ENCODE results near the gene RASA3. TPM values are rescaled to one million over a fixed set of nuclear protein-coding genes. Genes with fewer than 3 reads are reported as not detected.
A peak's percentile ranks its signal among the peaks of the same experiment; 100 is the strongest.

RASA3 gene
- total RNA-seq, 1 experiment from 2014 or later = 21.4 TPM

DNA sequence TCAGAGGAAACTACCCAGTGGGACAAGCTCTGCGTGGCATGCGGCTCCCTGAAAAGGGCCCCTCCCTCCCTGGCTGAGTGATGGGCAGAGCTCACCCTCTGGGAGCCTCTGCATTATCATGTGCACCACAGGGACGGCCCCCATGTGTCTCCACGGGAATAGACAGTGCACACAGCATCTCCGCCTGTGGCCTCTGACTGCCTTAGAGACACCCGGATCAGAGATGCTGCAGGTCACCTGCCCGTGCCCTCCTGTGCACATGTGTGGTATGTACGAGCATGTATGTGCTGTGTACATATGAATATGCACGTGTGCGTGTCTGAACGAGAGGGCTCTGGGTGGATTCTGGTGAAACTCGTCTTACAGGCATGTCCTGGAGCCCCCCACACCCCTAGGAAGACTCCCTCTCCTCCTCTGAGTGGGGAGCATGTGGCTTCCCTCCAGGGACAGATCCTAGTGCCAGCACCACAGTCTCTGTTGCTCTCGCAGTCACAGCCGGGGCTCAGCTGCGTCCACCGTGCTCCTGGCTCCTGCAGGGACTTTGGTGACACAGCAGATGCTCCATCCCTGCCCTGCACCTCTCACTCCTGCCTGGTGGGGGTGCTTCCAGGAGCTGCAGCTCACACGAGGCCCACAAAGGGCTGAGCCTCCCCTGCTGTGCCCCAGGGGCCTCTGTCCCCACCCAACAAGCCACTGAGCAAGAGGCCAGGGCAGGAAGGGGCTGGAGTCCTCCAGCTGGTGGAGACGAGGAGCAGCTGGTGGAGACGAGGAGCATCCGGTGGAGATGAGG lies 178.2 kb downstream of the RASA3 start:
- no peak for DNase-seq (ENCODE audit: low spot score)

DNA sequence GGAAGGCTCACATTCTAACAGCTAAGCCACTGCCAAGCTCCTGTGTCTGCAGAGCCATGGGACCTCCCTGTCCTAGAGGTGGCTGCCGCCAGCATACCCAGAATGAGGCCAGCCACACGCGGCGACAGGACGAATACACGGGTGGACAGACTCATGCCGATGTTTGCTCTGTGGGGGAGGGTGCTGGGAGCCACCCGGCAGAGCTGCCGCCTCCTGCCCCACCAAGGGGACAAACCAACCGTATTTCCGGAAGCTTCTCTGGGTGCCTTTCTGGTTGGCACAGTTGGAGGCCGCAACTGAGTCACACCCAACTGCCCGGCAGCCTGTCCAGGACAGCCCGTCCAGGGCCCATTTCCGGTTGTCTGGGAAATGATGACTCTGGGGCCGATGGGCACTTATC lies 178.9 kb downstream of the RASA3 start:
- DNase-seq (ENCODE audit: low spot score) = no peak

- no peak for DNase-seq (ENCODE audit: low spot score)
Observed at GRCh38 chr13:113952983-113953520, 179.4 kb downstream of the RASA3 start.

DNA sequence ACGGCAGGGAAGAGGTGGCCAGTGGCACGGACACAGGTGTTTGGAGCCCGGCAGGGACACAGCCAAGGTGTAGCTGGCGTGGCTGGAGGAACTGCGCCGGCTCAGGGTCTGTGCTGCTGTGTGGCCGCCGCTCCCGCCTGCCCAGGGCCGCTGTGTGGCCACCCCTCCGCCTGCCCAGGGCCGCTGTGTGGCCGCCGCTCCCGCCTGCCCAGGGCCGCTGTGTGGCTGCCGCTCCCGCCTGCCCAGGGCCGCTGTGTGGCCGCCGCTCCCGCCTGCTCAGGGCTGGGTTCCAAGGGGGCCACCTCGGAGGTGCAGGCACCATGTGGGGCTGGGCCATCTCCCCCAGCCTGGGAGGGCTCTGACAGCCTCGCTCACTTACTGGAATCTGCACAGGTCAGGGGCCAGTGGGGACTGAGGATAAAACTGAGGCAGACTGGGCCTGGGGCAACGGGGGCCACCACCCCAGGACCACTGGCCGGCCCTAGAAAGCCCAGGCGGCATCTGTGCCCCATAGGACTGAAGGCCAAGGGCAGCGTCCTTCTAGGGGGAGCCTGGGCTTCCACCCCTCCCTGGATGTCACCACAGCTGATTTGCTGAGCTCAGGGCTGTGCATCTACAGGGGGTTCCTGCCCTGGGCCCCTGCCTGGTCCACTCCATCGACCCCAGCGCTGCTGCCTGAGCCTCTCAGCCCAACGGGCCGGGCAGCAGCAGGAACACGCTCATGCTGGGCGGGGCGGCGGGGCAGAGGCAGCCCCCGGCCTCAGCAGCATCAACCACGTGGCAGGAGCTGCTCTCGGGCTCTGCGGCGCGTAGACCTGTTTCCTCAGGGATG lies 180.1 kb downstream of the RASA3 start:
- DNase-seq (ENCODE audit: low spot score) = no peak

- DNase-seq (ENCODE audit: low spot score) = no peak
Observed at GRCh38 chr13:113951246-113951999, 181.0 kb downstream of the RASA3 start.

GRCh38 chr13:113950451-113951245 lies 181.8 kb downstream of the RASA3 start:
- DNase-seq (ENCODE audit: low spot score) = no peak

DNA sequence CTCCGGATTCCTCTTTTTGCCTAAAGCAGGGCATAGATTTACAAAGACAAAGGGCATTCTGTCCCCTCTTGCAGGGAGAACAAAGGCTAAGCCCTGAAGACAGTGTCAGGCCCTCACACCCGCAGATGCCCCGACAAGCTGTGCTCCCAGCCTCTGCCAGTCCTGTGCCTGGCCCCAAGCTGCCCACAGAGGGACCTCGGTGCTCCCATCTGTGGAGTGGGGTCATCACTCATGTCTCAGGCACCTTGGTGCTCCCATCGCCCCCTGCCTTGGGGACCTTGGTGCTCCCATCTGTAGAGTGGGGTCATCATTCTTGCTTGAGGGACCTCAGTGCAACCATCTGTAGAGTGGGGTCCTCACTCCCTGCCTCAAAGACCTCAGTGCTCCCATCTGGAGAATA lies 182.9 kb downstream of the RASA3 start:
- no peak for DNase-seq (ENCODE audit: low spot score)

DNA sequence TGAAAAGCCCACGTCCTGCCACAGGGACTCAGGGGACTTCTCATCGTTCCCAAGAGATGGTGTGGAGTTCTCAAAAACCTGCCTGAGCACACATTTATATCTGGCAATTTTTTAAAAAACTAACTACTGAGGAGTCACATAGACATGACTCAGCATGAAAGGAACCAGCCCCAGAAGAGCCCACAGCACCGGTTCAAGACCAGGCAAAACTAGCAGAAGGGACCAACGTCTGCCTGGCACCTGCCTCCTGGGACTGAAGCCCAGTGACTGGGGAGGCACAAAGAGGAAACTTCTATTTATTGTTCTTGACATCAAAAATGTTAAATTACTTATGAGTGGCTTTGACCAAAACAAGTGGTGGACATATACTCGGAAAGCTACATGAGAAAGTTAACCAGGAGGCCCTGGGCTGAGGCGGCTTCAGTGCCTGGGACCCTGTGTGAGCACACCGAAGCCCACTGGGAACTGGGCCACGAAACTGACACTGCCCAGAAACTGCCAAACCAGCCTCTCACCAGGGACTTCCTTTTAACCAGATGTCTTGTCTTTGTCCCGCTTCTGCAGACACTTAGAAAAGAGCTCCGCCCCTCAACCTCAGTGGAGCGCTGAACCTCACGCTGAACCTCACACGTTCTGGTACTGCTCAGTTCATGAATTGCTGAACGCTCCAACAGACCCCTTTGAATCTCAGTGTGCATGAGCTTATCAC lies 184.2 kb downstream of the RASA3 start:
- no peak for DNase-seq (ENCODE audit: low spot score)

- DNase-seq (ENCODE audit: low spot score) = no peak
Observed at GRCh38 chr13:113947311-113948033, 185.0 kb downstream of the RASA3 start.

DNA sequence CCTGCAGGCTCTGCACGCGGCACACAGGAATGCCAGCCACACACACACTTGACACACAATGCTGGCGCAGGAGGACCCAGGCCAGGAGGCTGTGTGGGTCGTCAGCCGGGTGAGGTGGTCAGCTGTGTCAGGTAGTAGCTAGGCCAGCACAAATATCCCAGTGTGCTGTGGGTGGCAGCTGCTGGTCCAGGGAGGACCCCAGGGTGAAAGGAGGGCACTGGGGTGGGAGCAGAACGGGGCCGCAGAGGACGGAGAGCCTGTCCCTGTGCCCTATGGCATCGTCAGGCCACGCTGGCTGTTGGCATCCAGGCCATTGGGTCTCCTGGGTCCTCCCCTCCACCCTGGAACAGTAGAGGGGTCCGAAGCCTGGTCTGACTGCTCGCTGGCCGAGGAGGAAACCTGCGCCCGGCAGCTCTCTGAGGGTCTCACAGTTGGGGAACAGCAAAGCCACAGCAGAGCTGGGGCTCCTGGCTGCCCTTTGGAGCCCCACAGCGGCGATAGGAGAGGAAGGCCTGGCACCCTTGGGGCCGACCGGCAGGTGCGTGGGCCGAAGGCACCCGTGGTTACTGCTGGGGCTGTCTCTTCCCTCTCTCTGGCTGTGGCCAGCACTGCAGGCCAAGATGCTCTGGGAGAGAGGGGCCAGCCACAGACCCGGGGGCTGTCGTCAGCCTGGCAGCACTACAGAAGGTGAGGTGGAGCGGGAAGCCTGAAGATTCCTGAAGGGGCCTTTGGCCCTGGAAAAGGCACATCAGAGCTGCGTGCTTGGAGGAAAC lies 185.8 kb downstream of the RASA3 start:
- DNase-seq (ENCODE audit: low spot score) = no peak

DNA sequence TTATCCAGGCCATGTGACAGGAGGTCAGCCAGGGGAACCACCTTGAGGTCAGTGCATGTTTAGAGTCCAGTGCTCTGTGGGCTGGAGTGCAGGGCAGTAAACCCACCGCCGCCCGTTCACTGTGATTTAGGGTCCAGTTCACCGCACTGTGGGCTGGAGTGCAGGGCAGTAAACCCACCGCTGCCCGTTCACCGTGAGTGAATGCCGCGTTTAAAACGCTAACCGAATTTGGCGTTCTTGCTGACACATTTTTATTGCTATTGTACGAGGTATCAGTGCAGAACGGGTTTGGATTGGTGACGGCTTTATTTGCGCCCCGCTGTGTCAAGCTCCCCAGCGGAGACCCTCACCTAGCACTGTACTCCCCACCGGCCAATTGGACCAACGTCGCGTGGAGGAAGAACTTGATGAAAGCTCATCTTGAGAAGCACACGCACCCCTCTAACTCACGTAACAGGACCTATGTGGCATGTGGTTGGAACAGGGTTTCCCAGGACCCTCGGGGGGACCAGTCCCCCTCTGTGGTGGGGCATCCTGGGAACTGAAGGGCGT lies 186.5 kb downstream of the RASA3 start:
- no peak for DNase-seq (ENCODE audit: low spot score)

- no peak for DNase-seq (ENCODE audit: low spot score)
Observed at GRCh38 chr13:113943821-113944565, 188.4 kb downstream of the RASA3 start.

DNA sequence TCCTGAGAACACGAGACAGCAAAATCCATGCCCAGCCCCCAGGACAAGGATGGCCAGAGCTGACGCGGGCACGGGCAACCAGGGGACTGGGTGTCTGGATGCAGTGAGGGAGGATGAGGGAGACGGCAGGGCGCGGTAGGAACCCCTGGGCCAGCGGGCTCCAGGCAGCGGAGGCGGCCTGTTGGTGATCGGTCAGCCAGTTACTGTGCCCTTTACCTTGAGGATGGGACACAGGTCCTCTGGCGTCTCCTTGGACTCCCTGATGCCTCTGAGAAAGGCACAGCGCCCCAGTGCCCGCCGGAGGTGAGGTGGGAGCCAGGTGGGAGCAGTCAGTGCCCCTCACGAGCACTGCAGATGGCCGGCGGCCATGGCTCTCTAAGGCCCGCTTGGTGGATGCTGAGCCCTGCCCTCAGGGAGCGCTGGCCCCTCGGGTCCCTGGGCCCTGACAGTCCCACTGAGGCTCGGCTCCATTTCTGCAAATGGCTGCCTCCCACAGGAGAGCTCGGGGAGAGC lies 189.8 kb downstream of the RASA3 start:
- no peak for DNase-seq (ENCODE audit: low spot score)

DNA sequence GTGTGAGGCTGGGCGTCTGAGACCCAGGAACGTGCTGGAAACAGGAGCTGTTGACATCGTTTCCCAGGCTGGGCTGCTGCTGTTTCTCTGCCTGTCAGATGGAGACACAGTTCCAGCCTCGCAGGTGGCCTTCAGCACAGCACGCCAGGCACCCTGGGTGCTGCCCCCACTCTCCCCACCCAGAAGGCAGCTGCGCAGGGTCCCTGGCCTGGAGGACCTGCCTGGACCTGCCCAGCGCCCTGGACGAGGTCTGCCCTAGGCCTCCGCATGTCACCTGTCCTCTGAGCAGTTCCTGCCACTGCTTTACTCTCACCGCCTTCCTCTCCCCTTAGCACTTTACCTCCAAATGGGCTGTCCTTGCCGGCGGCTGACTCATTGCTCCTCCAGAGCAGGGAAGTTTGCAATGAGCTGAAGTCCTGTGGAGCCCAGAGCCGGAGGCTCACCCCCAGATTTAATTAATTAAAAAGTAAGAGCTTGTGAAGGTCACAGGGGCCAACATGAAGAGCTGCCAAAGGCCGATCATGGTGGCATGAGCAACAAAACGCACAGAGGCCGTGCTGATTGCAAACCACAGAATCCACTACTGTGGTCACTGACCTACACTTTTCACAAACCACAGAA lies 190.7 kb downstream of the RASA3 start:
- DNase-seq (ENCODE audit: low spot score) = peak; percentile 83

GRCh38 chr13:113939944-113940297 lies 192.5 kb downstream of the RASA3 start:
- DNase-seq (ENCODE audit: low spot score) = no peak

GRCh38 chr13:113939129-113939943 lies 193.1 kb downstream of the RASA3 start:
- no peak for DNase-seq (ENCODE audit: low spot score)

- DNase-seq (ENCODE audit: low spot score) = no peak
Observed at GRCh38 chr13:113938716-113939115, 193.7 kb downstream of the RASA3 start.
